Measurements from ENCODE around the gene PCSK2. TPM values are rescaled to one million over a fixed set of nuclear protein-coding genes. Genes with fewer than 3 reads are reported as not detected.

Gene PCSK2
- total RNA-seq, 2 experiments from 2014 or later, result not detected

- Histone ChIP-seq H3K9me3 (ENCODE audit: low read length) (no peaks in the 10 kb centered on the region), H3K27ac (ENCODE audit: low read depth, low read length, poor library complexity, severe bottlenecking) (no peak overlapping the region), H3K4me1 (ENCODE audit: insufficient read depth, low read length, poor library complexity, severe bottlenecking) (no peaks in the 10 kb centered on the region), H3K4me2 (ENCODE audit: low read length) (no peak overlapping the region), H4K20me1 (ENCODE audit: insufficient read depth, low read length) (no peaks in the 10 kb centered on the region), H3K79me2 (ENCODE audit: insufficient read depth, low read depth, low read length) (no peaks in the 10 kb centered on the region), H3K9me2 (ENCODE audit: insufficient read depth, low read length) (no peaks in the 10 kb centered on the region), H2AFZ (ENCODE audit: low read length) (no peak overlapping the region), H3K36me3 (ENCODE audit: insufficient read depth, low read length) (no peaks in the 10 kb centered on the region), H3K4me3 (ENCODE audit: low read depth, low read length, poor library complexity, severe bottlenecking) (no peak overlapping the region)
- no peak for TF ChIP-seq EZH2phosphoT487 (IDR thresholded peaks at IDR 0.05; ENCODE audit: borderline replicate concordance, low read depth, low read length)
- TF ChIP-seq CTCF (conservative IDR thresholded peaks at IDR 0.05; ENCODE audit: low read length), result no peak
- no peak for DNase-seq (ENCODE audit: low spot score)
- intact Hi-C loops (cut with micrococcal nuclease; ENCODE audit: unreplicated experiment), result no loop called here
- BruUV-seq (replicated peaks), result no TSS peak
- CTCF ChIA-PET (ENCODE audit: unreplicated experiment), result no interaction called here
- POLR2A ChIA-PET, result no interaction called here
Measured at GRCh38 chr20:17334932-17335331, 108.1 kb downstream of the PCSK2 start.

GRCh38 chr20:17339000-17339399 is 112.2 kb downstream of the PCSK2 start:
- intact Hi-C loops (cut with micrococcal nuclease; ENCODE audit: unreplicated experiment), result no loop called here
- Histone ChIP-seq H3K9me3 (ENCODE audit: low read length) (no peaks in the 10 kb centered on the region), H2AFZ (ENCODE audit: low read length) (no peak overlapping the region), H3K79me2 (ENCODE audit: insufficient read depth, low read depth, low read length) (no peaks in the 10 kb centered on the region), H3K27ac (ENCODE audit: low read depth, low read length, poor library complexity, severe bottlenecking) (no peak overlapping the region), H3K4me3 (ENCODE audit: low read depth, low read length, poor library complexity, severe bottlenecking) (no peak overlapping the region), H3K9me2 (ENCODE audit: insufficient read depth, low read length) (no peaks in the 10 kb centered on the region), H4K20me1 (ENCODE audit: insufficient read depth, low read length) (no peaks in the 10 kb centered on the region), H3K36me3 (ENCODE audit: insufficient read depth, low read length) (no peaks in the 10 kb centered on the region), H3K4me2 (ENCODE audit: low read length) (no peak overlapping the region), H3K4me1 (ENCODE audit: insufficient read depth, low read length, poor library complexity, severe bottlenecking) (no peaks in the 10 kb centered on the region)
- TF ChIP-seq EZH2phosphoT487 (IDR thresholded peaks at IDR 0.05; ENCODE audit: borderline replicate concordance, low read depth, low read length), result no peak
- no peak for TF ChIP-seq CTCF (conservative IDR thresholded peaks at IDR 0.05; ENCODE audit: low read length)
- no TSS peak for BruUV-seq (replicated peaks)
- DNase-seq (ENCODE audit: low spot score), result no peak
- POLR2A ChIA-PET, result no interaction called here
- CTCF ChIA-PET (ENCODE audit: unreplicated experiment), result no interaction called here

- BruUV-seq (replicated peaks), result no TSS peak
- Histone ChIP-seq H2AFZ (ENCODE audit: low read length) (no peak overlapping the region), H3K27ac (ENCODE audit: low read depth, low read length, poor library complexity, severe bottlenecking) (no peak overlapping the region), H3K4me1 (ENCODE audit: insufficient read depth, low read length, poor library complexity, severe bottlenecking) (no peaks in the 10 kb centered on the region), H3K9me3 (ENCODE audit: low read length) (no peaks in the 10 kb centered on the region), H4K20me1 (ENCODE audit: insufficient read depth, low read length) (no peaks in the 10 kb centered on the region), H3K4me2 (ENCODE audit: low read length) (no peak overlapping the region), H3K4me3 (ENCODE audit: low read depth, low read length, poor library complexity, severe bottlenecking) (no peak overlapping the region), H3K36me3 (ENCODE audit: insufficient read depth, low read length) (no peaks in the 10 kb centered on the region), H3K79me2 (ENCODE audit: insufficient read depth, low read depth, low read length) (no peaks in the 10 kb centered on the region), H3K9me2 (ENCODE audit: insufficient read depth, low read length) (no peaks in the 10 kb centered on the region)
- CTCF ChIA-PET (ENCODE audit: unreplicated experiment), result no interaction called here
- intact Hi-C loops (cut with micrococcal nuclease; ENCODE audit: unreplicated experiment), result no loop called here
- POLR2A ChIA-PET, result interaction anchor here (0.6 kb wide), 1 partner anchor 14 kb away, joined by 3 read pairs; no protein-coding TSS in a partner anchor
- no peak for DNase-seq (ENCODE audit: low spot score)
- TF ChIP-seq CTCF (conservative IDR thresholded peaks at IDR 0.05; ENCODE audit: low read length) (no peak), EZH2phosphoT487 (IDR thresholded peaks at IDR 0.05; ENCODE audit: borderline replicate concordance, low read depth, low read length) (no peak)
Measured at GRCh38 chr20:17343091-17343490, 116.3 kb downstream of the PCSK2 start.
